HG02678 (cell line): ENCODE data around the gene TSC22D4.

Source experiments
- ATAC-seq: cut with Tn5 transposase; IDR thresholded peaks from one replicate; pipeline ENCODE4 v1.9.1; 2021; ENCODE audit warnings: mild to moderate bottlenecking, moderate library complexity; ENCODE audit not compliant: unreplicated experiment

Gene TSC22D4

DNA sequence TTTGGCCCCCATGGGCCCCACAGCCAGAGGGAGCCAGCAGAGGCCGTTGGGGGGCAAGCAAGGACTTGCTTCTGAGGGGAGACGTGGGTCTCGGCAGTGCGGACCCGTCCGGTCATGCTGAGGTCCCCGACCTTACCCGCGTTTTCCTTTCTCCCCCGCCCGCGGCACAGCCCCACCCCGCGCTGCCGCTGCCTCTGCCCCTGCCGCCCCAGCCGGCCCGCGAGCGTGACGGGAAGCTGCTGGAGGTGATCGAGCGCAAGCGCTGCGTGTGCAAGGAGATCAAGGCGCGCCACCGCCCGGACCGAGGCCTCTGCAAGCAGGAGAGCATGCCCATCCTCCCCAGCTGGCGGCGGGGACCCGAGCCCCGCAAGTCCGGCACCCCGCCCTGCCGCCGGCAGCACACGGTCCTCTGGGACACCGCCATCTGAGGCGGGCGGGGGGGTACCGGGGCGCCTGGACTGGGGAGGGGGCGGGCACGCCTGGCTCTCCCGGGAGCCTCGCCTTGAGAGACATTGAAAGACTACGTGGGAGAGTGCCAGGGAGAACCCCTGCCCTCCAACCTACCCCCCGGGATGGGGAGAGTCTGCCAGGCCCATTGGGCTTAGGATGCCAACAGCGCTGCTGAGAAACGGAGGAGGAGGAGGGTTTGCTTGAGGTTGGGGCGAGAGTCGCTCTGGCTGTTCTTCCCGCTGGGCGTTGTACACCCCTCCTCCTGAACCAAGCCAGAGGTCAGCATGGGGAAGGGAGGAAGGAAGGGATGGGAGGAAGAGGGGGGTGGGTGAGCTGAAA lies 14.7 kb upstream of the TSC22D4 start:
- no peak for ATAC-seq

DNA sequence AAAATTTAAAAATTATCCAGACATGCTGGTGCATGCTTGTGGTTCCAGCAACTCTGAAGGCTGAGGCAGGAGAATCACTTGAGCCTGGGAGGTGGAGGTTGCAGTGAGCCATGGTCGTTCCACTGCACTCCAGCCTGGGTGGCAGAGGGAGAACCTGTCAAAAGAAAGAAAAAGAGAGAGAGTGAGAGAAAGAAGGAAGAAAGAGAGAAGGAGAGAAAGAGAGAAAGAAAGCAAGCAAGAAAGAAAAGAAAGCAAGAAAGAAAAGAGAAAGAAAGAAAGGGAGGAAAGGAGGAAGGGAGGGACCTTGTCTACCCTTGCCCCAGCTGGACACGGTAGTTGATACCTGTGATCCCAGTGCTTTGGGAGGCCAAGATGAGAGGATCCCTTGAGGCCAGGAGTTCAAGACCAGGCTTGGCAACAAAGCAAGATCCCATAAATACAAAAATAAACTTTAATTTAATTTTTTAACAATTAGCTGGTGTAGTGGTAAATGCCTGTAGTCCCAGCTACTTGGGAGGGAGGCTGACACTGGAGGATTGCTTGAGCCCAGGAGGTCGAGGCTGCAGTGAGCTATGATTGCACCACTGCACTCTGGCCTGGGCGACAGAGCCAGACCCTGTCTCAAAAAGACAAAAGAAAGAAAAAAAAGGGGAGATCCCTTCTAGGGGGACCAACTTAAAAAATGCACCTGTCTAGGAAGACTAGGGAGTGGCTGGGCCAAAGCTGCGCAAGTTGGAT lies 13.9 kb upstream of the TSC22D4 start:
- ATAC-seq, result no peak

DNA sequence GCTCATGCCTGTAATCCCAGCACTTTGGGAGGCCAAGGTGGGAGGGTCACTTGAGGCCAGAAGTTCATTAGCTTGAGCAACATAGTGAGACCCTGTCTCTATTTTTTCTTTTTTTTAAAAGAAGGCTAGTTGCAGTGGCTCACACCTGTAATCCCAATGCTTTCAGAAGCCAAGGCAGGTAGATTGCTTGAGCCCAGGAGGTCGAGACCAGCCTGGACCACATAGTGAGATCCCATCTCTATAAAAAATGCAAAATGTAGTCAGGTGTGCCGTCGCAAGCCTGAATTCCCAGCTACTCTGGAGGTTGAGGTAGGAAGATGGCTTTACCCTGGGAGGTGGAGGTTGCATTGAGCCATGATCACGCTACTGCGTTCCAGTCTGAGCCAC lies 12.2 kb upstream of the TSC22D4 start:
- ATAC-seq, result no peak

DNA sequence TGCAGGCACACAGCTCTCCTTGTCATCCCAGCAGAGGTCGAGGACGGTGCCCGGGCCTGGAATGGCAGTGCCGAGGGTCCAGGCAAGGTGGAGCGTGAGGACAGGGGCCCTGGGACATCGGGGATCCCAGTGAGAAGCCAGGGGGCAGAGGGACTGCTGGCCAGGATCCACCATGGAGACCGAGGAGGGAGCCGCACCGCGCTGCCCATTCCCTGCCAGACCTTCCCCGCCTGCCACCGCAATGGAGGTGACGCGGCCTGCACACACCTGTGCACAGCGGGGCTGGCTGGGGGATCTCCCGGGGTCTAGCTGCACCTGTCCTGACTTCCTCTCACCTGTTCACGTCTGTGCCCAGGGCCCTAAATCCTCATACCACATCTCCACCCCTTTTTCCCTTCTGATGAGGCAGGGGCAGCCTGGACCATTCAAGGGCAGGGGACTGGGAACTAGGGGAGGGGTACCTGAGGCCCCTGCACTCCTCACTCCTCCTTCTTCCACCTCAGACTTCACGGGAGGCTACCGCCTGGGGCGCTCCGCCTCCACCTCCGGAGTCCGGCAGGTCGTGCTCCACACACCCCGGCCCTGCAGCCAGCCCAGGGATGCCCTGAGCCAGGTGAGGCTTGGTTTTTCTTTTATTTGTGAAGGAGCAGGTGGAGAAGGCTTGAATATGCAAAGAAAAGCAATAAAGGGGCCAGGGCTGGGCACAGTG lies 11.6 kb upstream of the TSC22D4 start:
- ATAC-seq, result no peak

DNA sequence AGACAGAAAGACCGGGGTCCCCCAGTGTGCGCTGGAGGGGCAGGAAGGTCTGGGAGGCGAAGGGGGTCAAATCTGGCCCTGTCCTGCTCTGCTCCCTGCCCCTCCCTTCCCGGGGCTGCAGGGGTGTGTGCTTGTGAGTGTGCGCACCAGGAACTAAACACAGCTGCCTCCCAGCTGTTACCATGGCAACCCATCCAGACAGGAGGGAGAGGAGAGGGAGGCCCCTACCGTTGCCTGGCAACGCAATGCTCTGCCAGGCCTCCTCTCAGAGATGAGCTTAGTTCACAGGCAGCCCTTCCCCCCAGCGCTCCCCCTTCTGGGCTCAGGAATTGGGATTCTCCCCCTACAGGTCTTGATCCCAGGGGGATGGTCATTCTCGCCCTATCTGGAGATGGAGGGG lies 10.8 kb upstream of the TSC22D4 start:
- ATAC-seq, result no peak

DNA sequence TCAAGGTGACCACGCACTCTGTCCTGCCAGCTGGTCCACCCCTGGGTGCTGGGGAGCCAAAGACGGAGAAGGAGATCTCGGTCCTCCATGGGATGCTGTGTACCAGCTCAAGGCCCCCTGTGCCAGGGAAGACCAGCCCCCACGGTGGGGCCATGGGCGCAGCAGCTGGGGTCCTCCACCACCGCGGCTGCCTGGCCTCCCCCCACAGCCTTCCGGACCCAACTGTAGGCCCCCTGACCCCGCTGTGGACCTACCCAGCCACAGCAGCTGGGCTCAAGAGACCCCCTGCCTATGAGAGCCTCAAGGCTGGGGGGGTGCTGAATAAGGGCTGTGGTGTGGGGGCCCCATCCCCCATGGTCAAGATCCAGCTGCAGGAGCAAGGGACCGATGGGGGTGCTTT lies 10.1 kb upstream of the TSC22D4 start:
- no peak for ATAC-seq

DNA sequence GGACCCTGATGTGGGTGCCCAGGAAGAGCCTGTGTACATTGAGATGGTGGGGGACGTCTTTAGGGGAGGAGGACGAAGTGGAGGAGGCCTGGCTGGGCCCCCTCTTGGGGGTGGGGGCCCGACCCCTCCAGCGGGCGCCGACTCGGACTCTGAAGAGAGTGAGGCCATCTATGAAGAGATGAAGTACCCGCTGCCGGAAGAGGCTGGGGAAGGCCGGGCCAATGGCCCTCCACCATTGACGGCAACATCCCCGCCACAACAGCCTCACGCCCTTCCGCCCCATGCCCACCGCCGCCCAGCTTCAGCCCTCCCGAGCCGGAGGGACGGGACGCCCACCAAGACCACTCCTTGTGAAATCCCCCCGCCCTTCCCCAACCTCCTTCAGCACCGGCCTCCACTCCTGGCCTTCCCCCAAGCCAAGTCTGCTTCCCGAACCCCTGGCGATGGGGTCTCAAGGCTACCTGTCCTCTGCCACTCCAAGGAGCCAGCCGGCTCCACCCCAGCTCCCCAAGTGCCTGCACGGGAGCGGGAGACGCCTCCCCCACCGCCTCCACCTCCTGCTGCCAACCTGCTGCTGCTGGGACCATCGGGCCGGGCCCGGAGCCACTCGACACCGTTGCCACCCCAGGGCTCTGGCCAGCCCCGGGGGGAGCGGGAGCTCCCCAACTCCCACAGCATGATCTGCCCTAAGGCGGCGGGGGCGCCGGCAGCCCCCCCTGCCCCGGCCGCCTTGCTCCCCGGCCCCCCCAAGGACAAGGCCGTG lies 9.5 kb upstream of the TSC22D4 start:
- ATAC-seq, result no peak

DNA sequence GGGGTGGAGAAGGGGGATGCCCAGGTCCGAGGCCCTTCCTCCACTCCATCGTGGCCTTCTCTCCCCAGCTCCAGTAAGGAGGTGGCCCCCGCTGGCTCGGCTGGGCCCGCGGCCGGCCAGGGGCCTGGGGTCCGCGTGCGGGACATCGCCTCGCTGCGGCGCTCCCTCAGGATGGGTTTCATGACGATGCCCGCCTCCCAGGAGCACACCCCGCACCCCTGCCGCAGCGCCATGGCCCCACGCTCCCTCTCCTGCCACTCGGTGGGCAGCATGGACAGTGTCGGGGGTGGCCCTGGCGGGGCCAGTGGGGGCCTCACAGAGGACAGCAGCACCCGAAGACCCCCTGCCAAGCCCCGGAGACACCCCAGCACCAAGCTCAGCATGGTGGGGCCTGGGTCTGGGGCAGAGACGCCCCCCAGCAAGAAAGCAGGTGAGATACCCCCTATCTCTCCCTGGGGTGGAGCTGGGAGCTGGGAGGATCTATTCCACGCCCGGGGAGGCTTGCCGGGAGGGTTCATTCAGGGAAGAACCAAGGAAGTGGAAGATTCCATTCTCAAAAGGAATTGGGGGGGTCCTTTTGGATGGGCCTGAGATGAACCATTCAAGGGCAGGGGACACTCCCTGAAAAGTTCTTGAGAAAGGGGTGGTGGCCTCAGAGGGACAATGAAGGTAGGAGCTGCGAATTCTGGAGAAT lies 7.9 kb upstream of the TSC22D4 start:
- no peak for ATAC-seq

DNA sequence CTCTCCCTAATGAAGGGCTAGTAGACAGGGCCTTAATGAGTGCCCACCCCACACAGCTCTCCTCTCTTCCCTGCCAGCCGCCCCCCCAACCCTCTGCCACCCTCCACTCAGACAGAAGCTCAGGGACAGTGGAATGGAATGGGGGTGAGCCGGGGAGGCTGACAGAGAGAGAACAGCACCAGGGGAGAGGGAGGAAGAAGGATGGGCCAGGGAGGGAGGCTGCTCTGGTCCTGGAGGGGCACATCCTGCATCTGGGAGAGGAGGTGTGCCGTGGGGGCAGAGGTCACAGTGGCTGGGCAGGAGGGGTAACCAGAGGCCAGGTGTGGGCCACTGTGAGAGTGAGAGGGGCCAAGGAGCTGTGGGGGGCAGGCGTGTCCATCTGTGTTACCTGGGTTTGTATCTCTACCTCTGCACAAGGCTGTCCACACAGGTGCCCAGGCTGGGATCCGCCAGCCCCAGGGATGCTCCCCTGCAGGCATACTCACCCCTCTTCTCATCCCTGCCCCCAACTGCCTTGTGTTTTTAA lies 7.2 kb upstream of the TSC22D4 start:
- no peak for ATAC-seq

DNA sequence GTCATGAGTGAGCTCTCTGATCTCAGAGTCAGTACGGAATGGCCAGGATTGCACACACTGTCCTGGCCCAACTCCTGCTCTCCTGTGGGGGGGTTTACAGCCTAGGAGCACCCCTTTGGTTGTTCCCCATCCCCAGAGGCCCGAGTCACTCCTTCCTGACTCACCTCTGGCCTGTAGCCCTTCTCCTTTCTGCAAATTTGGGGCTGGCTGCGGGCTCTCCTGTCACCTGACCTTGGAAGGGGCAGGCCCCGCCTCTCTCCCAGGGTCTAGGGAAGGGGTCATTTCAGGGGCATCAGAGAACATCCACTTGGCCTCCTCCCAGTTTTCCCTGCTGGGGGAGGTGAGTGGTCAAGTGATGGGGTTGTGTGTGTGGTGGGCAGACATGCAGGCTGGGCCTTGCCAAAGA lies 6.5 kb upstream of the TSC22D4 start:
- ATAC-seq, result no peak

DNA sequence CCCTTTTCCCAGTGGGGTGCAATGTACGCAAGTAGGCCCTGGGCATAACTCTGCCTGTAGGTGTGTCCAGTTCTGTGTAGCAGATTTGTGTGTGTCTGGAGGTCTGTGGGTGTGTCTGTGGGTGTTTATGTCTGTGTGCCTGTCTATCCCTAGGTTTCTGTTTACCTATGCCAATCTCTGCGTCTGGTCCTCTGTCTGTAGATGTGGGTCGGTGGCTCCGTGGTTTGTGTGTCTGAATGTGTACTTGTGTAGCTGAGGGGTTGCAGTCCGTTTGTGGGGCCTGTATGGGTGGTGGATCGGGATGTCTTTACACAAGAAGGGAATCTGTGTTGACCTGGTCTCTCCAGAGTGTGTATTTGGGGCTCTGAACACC lies 5.6 kb upstream of the TSC22D4 start:
- ATAC-seq, result no peak

DNA sequence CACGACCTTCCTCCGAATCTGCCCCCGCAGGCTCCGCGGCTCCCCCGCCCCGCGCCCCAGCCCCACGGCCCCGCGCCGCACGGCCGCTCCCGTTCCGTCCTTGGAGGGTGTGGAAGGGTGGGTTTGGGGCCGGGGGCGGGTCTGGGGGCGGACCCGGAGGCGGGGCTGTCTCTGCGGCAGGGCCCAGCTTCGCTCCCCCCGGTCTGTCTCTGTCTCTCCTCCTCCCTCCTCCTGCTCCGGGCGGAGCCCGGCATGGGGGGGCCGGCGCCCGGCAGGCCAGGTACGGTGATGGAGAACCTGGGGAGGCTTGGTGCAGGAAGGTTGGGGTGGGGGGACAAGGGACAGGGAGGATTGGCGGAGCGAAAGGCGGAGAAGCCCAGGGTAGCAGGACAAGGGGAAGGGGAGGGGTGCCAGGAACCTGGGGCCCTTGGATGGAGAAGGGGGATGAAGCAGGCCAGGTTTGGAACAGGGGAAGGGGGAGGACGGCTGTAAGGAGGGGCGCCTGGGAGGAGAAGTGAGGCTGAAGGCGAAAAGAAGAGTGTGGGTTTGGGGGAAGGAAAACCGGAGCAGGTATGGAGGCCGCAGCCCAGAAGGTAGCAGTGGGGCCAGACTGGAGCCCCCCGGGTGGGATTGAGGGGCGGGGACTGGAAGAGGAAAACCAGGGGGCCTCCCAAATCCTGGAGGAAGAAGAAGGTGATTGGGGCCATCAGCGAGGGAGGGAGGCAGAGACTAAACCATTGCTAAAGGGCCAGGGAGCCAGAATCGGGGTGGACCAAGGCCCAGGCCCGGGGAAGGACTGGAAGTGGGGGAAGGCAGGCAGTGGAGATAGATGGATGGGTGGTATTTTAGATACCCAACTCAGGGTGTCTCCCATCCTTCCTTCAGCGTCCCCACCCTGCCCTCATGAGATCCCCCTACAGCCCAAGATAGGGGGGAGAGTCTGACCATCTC lies 5.0 kb upstream of the TSC22D4 start, which contains the start of gene NYAP1:
Gene NYAP1 (plus strand): TSS at position 206 of the 951 bp plus-strand sequence. CDS start 1,385 bp downstream, outside the sequence.
- ATAC-seq, result peak; percentile 22

DNA sequence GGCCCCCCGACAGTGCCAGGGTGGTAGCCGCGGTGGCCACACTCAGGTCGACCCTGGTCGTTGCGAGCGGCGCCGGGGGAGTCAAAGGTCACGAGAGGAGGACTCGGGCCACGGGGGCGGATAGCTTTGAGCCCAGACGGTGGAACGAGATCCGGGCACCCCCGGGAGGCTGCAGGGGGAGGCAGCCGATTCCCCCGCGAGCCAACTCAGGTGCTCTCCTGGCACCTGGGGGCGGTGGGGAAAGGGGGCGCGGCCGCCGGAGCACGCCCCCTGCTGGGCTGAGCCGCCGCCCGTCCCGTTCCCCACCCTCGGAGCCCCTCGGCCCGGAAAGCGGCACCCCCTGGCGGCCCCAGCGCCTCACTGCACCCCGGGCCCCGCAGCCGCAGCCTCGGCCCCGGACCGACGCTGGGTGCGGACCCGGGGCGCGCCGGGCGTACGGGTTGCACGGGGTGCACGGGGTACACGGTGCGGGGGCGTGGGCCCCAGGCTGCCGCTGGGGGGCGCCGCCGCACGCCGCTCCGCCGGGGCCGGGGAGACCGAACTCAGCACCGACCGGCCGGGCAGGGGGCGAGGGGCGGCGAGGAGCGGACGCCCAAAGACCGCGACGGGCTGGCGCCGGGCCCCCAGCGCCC lies 4.2 kb upstream of the TSC22D4 start:
- ATAC-seq, result peak; percentile 45

DNA sequence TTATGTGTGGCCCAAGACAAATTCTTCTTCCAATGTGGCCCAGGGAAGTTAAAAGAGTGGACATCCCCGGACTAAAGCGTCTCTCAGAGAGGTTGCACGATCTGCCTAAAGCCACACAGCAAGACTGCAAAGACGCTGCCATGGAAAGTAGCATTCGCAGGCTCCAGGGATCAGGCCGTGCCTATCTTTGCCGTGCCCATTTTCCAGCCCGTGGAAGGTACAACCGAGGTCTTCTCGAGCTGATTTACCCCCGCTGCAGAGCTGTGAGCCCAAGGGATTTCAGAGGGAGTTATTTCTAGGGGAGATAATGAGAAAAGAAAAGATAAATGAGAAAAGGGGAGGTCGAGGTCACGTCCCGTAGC lies 3.7 kb upstream of the TSC22D4 start:
- ATAC-seq, result no peak

DNA sequence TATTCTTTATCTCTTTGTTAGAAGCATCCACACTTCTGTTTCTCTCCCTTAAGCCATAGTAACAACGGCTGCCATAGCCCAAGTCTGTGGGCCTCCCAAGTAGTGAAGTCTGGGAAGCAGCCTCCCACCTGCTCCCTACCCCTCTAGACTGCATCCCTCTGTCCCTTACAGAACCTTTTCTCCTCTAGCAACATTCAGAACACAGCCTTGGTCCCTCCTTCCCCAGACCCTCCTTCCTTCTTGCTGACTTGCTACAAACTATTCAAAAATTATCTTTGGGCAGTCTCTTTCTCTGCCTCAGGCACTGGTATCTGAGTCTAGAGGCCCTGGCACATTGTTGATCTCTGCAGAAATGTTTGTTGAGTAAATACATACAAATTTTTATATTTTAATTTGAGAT lies 2.5 kb upstream of the TSC22D4 start:
- ATAC-seq, result no peak

DNA sequence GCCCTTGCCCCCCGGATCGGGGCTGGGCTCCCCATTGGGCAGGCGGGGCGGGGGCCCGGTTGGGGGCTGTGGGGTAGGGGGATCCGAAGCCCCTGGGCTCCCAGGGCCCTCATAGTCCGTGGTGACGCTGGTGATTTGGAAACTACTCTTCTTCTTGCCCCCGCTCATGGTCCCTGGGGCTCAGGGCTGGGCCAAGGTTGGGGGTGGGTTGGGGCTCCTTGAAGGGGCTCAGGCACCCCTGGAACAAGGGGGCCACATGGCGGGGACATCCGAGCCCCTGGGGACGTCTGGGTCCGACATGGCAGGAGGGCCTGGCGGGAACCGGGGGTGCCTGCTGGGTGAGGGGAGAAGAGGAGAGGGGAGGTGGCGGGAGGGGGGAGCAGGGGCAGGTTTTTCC lies 1.1 kb downstream of the TSC22D4 start:
- ATAC-seq, result no peak

DNA sequence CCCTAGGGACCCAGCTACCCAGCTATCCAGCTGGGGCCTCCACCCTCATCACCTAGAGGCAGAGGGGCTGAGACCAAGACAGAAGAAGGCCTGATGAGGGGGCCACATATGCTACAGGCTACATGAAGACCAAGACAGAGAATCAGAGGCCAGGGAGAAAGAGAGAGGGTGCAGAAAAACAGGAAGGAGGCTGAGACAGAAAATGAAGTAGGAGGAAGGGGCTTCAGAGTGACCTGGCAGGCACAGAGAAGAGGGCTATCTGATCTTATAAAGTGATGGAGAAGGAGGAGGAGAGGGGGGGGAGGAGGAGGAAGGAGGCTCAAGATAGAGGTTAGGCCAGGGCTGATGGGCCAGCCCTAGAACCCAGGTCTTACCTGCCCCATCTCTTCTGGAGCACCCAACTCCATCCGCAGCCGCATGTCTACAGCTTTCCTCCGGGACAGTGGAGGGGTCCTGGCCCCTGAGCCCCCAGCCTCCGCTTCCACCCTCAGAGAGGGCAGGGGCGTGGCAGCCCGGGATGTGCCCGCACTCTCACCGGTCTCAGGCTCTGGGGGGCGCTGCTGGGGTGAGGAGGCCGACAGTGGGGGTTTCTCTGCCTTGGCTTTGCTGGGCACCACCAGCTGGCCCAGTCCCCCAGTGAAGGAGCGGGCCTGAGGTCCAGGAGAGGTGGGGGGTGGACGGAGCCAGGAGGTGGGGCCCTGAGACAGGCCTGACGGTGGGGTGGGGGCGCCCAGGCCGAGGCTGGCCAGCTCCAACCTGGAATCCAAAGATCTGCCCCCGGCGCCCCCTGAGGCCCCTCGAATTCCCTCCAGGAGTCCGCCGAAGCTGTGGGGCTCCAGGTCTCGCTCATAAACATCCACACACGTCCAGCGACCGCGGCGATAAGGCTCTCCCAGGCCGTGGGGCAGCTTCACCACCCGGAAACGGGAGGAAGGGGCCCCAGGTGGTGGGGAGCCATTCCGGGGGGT lies 1.8 kb downstream of the TSC22D4 start:
- ATAC-seq, result no peak
